Ishikawa (cell line): ENCODE data around the gene POLR3G.

Experiments
- CEBPB ChIP-seq: IDR thresholded peaks from 2 replicates; pipeline ENCODE4 v1.6.1; 2012
- CREB1 ChIP-seq: IDR thresholded peaks from 2 replicates; pipeline ENCODE4 v1.6.1; 2012; ENCODE audit warnings: low read depth
- EGR1 ChIP-seq: IDR thresholded peaks from 2 replicates; pipeline ENCODE4 v1.6.1; 2012
- EP300 ChIP-seq: IDR thresholded peaks from 2 replicates; pipeline ENCODE4 v1.6.1; 2012; ENCODE audit warnings: borderline replicate concordance
- FOXM1 ChIP-seq: IDR thresholded peaks from 2 replicates; pipeline ENCODE4 v1.6.1; 2012; ENCODE audit warnings: low read depth, borderline replicate concordance
- MAX ChIP-seq: IDR thresholded peaks from 2 replicates; pipeline ENCODE4 v1.6.1; 2012
- NFIC ChIP-seq: IDR thresholded peaks from 2 replicates; pipeline ENCODE4 v1.6.1; 2012
- RAD21 ChIP-seq: IDR thresholded peaks from 2 replicates; pipeline ENCODE4 v1.6.1; 2012; ENCODE audit warnings: low read depth
- REST ChIP-seq: IDR thresholded peaks from 2 replicates; pipeline ENCODE4 v1.6.1; 2012; ENCODE audit warnings: low read depth, mild to moderate bottlenecking
- TAF1 ChIP-seq: IDR thresholded peaks from 2 replicates; pipeline ENCODE4 v1.6.1; 2012; ENCODE audit warnings: low read depth, mild to moderate bottlenecking
- TCF12 ChIP-seq: IDR thresholded peaks from 2 replicates; pipeline ENCODE4 v1.6.1; 2012; ENCODE audit warnings: low read depth
- TEAD4 ChIP-seq: IDR thresholded peaks from 2 replicates; pipeline ENCODE4 v1.6.1; 2012
- USF1 ChIP-seq: IDR thresholded peaks from 2 replicates; pipeline ENCODE4 v1.6.1; 2012
- YY1 ChIP-seq: IDR thresholded peaks from 2 replicates; pipeline ENCODE4 v1.6.1; 2012; ENCODE audit warnings: low read depth
- ZBTB7A ChIP-seq: IDR thresholded peaks from 2 replicates; pipeline ENCODE4 v1.6.1; 2012; ENCODE audit warnings: low read depth

The POLR3G gene

GRCh38 chr5:90477073-90477472 is 2.4 kb downstream of the POLR3G start:
- TF ChIP-seq USF1 = no peak
- no peak for TF ChIP-seq FOXM1
- TF ChIP-seq TEAD4 = no peak

- TF ChIP-seq TAF1 = no peak
- TF ChIP-seq FOXM1 = no peak
- TF ChIP-seq YY1 = no peak
- no peak for TF ChIP-seq RAD21
Observed at GRCh38 chr5:90477621-90478215, 3.1 kb downstream of the POLR3G start.

GRCh38 chr5:90479611-90480385 is 5.1 kb downstream of the POLR3G start:
- no peak for TF ChIP-seq EGR1
- no peak for TF ChIP-seq USF1
- TF ChIP-seq YY1 = no peak
- no peak for TF ChIP-seq FOXM1
- no peak for TF ChIP-seq TCF12
- TF ChIP-seq NFIC = no peak
- no peak for TF ChIP-seq RAD21

- TF ChIP-seq YY1 = no peak
- no peak for TF ChIP-seq EGR1
- TF ChIP-seq MAX = no peak
- TF ChIP-seq USF1 = no peak
- TF ChIP-seq TAF1 = no peak
- no peak for TF ChIP-seq REST
- no peak for TF ChIP-seq CREB1
- TF ChIP-seq EP300 = no peak
- no peak for TF ChIP-seq FOXM1
- TF ChIP-seq CEBPB = no peak
- TF ChIP-seq TCF12 = no peak
- no peak for TF ChIP-seq TEAD4
- TF ChIP-seq RAD21 = no peak
- TF ChIP-seq NFIC = no peak
- TF ChIP-seq ZBTB7A = no peak
Observed at GRCh38 chr5:90480699-90481098, 6.0 kb downstream of the POLR3G start.

GRCh38 chr5:90483206-90483605 is 8.5 kb downstream of the POLR3G start:
- no peak for TF ChIP-seq TEAD4
- no peak for TF ChIP-seq TAF1
- no peak for TF ChIP-seq YY1
- TF ChIP-seq USF1 = no peak
- no peak for TF ChIP-seq REST
- no peak for TF ChIP-seq FOXM1

GRCh38 chr5:90484540-90484939 is 9.9 kb downstream of the POLR3G start:
- no peak for TF ChIP-seq CREB1
- TF ChIP-seq RAD21 = no peak
- no peak for TF ChIP-seq EP300
- TF ChIP-seq CEBPB = no peak
- no peak for TF ChIP-seq TCF12
- TF ChIP-seq EGR1 = no peak
- no peak for TF ChIP-seq REST
- no peak for TF ChIP-seq MAX
- TF ChIP-seq USF1 = no peak
- TF ChIP-seq ZBTB7A = no peak
- no peak for TF ChIP-seq TAF1
- TF ChIP-seq TEAD4 = no peak
- no peak for TF ChIP-seq NFIC
- TF ChIP-seq FOXM1 = no peak
- TF ChIP-seq YY1 = no peak
